Left renal cortex interstitium (tissue), 4 donors: Measurements from ENCODE around the gene FREM3. TPM values are rescaled to one million over a fixed set of nuclear protein-coding genes. Genes with fewer than 3 reads are reported as not detected.

Experiments
- polyA plus RNA-seq, 4 donors: library from polyadenylated mRNA; unstranded; fragments of 120-200 nt; gene quantifications; one replicate each; pipeline ENCODE4 v1.2.1, GENCODE V29; 2013; ENCODE audit not compliant: insufficient read length in 4 of 4

The FREM3 gene
- polyA plus RNA-seq, 4 donors = 0.09 to 0.18 (median 0.13) TPM

Other genes with a start within 250 kb of the FREM3 start
- gene SMARCA5, start 187.0 kb downstream of the FREM3 start, polyA plus RNA-seq = 100 to 1,000 TPM in 3 of 4 donors, 10 to 100 TPM in 1; 99.8 to 142 (median 126) TPM
- gene GYPE, start 204.9 kb upstream of the FREM3 start, polyA plus RNA-seq = 1 to 10 TPM; 1.6 to 4.0 (median 3.1) TPM